KMS-11 (cell line): ENCODE data around the gene PON3.

ENCODE experiments used
- H2AFZ ChIP-seq: fragments of 200-600 bp; sonication (generic); 2 replicates; pipeline ENCODE4 v1.6.1; 2016; ENCODE audit warnings: antibody characterized with exemption, mixed run types, low read depth
- H3K27ac ChIP-seq: fragments of 200-600 bp; sonication (generic); 2 replicates; pipeline ENCODE4 v1.6.1; 2016; ENCODE audit warnings: mild to moderate bottlenecking, mixed run types
- H3K27me3 ChIP-seq: fragments of 200-600 bp; sonication (generic); 2 replicates; pipeline ENCODE4 v1.6.1; 2017; ENCODE audit warnings: mild to moderate bottlenecking, low read depth, mixed run types, moderate library complexity; ENCODE audit not compliant: insufficient read depth
- H3K36me3 ChIP-seq: fragments of 200-600 bp; sonication (generic); 2 replicates; pipeline ENCODE4 v1.6.1; 2017; ENCODE audit warnings: mild to moderate bottlenecking, mixed run types; ENCODE audit not compliant: insufficient read depth
- H3K4me1 ChIP-seq: fragments of 200-600 bp; sonication (generic); 2 replicates; pipeline ENCODE4 v1.6.1; 2016; ENCODE audit warnings: mild to moderate bottlenecking, low read depth, mixed run types; ENCODE audit not compliant: poor library complexity, severe bottlenecking
- H3K4me2 ChIP-seq: fragments of 200-600 bp; sonication (generic); 2 replicates; pipeline ENCODE4 v1.7.0; 2016; ENCODE audit warnings: mild to moderate bottlenecking, mixed run types
- H3K4me3 ChIP-seq: fragments of 200-600 bp; sonication (generic); IDR thresholded peaks from 2 replicates; pipeline ENCODE4 v1.6.1; 2017; ENCODE audit warnings: low read depth, low read length, mixed read lengths; ENCODE audit not compliant: insufficient read depth
- H3K79me2 ChIP-seq: fragments of 200-600 bp; sonication (generic); 2 replicates; pipeline ENCODE4 v1.6.1; 2016; ENCODE audit warnings: low read depth, mixed run types; ENCODE audit not compliant: insufficient read depth
- H3K9ac ChIP-seq: fragments of 200-600 bp; sonication (generic); 2 replicates; pipeline ENCODE4 v1.6.1; 2016; ENCODE audit warnings: mild to moderate bottlenecking, mixed run types
- H4K20me1 ChIP-seq: fragments of 200-600 bp; sonication (generic); 2 replicates; pipeline ENCODE4 v1.6.1; 2016; ENCODE audit warnings: mild to moderate bottlenecking, mixed run types; ENCODE audit not compliant: insufficient read depth
- TF ChIP-seq, protein P1 (sequence below): fragments of 200-600 bp; sonication (generic); conservative IDR thresholded peaks from 2 replicates; pipeline ENCODE4 v1.6.1; 2017; ENCODE audit warnings: low read depth, mild to moderate bottlenecking, antibody characterized with exemption, low read length, moderate library complexity, mixed read lengths

The PON3 gene

DNA sequence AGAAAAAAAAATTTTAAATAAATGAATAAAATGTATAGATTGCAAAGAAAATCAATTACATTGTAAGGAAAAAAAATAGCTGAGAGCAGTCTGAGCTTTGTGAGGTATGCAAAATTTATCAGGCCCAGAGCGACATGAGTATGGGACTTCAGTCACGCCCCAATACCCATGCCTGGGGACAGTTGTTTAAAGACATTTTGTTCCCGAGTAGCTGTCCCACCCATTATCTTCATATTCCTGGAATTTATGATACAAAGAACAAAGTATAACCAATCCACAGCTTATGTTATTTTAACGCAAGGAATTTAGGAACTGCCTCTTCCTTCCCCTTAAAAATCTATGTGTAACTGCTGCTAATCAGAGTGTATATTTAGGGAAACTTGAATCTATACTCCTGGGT is 40.2 kb upstream of the PON3 start:
- Histone ChIP-seq H4K20me1 (no peaks in the 10 kb centered on the region), H3K4me2 (no peak overlapping the region), H3K27ac (no peak overlapping the region), H3K36me3 (no peaks in the 10 kb centered on the region), H3K4me1 (peaks cover 20% of the 10 kb centered on the region), H3K79me2 (0 out of 2 replicates have a peak, but pooled peaks cover 6% of the 10 kb centered on the region), H3K9ac (no peak overlapping the region), H3K27me3 (no peaks in the 10 kb centered on the region), H3K4me3 (no peak overlapping the region), H2AFZ (no peak overlapping the region)
- TF ChIP-seq, protein P1, sequence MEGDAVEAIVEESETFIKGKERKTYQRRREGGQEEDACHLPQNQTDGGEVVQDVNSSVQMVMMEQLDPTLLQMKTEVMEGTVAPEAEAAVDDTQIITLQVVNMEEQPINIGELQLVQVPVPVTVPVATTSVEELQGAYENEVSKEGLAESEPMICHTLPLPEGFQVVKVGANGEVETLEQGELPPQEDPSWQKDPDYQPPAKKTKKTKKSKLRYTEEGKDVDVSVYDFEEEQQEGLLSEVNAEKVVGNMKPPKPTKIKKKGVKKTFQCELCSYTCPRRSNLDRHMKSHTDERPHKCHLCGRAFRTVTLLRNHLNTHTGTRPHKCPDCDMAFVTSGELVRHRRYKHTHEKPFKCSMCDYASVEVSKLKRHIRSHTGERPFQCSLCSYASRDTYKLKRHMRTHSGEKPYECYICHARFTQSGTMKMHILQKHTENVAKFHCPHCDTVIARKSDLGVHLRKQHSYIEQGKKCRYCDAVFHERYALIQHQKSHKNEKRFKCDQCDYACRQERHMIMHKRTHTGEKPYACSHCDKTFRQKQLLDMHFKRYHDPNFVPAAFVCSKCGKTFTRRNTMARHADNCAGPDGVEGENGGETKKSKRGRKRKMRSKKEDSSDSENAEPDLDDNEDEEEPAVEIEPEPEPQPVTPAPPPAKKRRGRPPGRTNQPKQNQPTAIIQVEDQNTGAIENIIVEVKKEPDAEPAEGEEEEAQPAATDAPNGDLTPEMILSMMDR = no peak

DNA sequence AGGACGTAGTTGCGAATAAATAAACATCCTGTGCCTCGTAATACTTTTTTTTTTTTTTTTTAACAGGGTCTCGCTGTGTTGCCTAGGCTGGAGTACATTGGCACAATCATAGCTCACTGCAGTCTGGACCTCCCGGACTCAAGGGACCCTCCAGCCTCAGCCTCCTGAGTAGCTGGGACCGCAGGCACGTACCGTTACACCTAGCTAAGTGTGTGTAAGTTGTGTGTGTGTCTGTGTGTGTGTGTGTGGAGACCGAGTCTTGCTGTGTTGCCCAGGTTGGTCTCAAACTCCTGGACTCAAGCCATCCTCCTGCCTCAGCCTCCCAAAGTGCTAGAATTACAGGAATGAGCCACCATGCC is 39.2 kb upstream of the PON3 start:
- H3K4me3 ChIP-seq = no peak overlapping the region

DNA sequence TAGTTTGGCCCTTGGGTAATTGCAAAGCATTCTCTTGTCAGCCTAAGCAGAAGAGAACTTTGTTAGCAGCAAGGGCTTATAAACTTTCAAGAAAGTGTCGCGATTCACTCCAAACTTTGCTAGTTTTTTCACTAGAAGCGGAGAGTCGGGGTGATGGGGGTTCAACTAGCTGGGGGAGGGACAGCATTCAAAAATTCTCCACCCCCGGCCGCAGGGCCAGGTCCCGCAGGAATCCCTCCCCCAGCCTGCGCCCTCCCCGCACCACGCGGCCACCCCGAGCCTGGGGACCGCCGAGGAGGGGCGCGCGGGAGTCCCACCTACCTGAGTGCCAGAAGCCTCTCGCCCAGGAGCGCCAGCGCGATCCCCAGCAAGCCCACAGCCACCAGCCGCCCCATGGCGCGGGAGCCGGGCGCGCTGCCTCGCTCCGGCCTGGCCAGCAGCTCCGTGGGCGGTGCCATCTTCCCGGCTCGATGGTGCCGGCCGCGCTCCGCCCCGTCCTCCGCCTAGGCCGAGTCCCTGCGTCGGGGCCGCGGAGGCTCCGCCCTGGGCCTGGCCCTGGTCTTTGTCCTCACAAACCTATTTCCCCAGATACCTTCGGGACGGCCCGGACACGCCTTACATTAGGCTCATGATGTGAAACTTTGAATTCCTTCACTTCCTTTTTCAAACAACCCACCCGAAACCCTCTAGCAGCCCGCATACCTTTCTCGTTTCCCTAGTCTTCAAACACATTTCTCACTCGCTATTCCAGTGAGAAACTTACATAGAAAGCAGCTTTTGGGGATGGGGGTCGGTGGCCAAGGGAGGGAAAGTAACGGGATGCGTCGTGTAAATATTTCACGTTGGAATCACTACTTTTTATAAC is 38.6 kb upstream of the PON3 start, which contains the start of gene PON2:
Gene PON2, minus strand, starts transcription at position 472 of the 865 bp plus-strand sequence. Its CDS starts 77 bp downstream, at position 395.
- peak within 1 kb of the TSS; percentile 95 for H3K9ac ChIP-seq
- H3K79me2 ChIP-seq = 0 out of 2 replicates have a peak, but pooled peaks cover 6% of the 10 kb centered on the region

More for the DNA sequence above, 39.2 kb upstream of the PON3 start:
- Histone ChIP-seq H3K9ac (peak overlapping the region; percentile 95; the same call in 1 of the 2 replicates), H3K36me3 (no peaks in the 10 kb centered on the region), H3K4me1 (peaks cover 19% of the 10 kb centered on the region), H3K27ac (peak overlapping the region; percentile 81), H3K79me2 (0 out of 2 replicates have a peak, but pooled peaks cover 6% of the 10 kb centered on the region), H4K20me1 (no peaks in the 10 kb centered on the region), H3K27me3 (no peaks in the 10 kb centered on the region), H2AFZ (peak overlapping the region; percentile 92), H3K4me2 (peak overlapping the region; percentile 85)
- TF ChIP-seq, protein P1 = no peak

DNA sequence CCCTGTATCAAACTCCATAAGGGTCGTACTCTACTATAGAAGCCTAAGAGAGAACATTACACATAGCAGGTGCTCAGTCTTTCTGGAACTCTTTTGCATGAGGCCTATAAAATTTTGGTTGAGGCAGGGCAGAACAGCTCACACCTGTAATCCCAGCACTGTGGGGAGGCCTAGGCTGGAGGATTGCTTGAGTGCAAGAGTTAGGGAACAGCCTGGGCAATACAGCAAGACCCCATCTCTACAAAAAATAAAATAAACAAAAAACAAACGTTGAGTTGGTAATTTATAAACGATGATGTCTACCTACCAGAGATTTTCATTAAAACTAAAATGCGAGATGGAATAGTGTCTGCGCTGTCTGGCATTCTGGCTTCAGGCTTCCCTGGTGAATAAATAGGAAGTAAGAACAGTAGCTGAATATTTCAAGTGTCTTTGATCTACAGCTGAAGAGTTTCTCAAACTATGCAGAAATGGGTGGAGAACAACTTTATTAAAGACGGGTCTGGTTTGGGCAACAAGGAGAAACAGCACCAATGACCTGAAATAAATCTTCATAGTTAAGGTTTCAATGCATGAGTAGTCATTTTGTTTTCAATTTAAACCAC is 37.9 kb upstream of the PON3 start:
- peak overlapping the region; percentile 95 for H3K9ac ChIP-seq
- H3K27me3 ChIP-seq = no peaks in the 10 kb centered on the region
- peaks cover 15% of the 10 kb centered on the region for H3K4me1 ChIP-seq
- peak overlapping the region; percentile 85 for H3K4me2 ChIP-seq
- TF ChIP-seq, protein P1 = no peak
- 0 out of 2 replicates have a peak, but pooled peaks cover 6% of the 10 kb centered on the region for H3K79me2 ChIP-seq
- H3K36me3 ChIP-seq = no peaks in the 10 kb centered on the region
- H4K20me1 ChIP-seq = no peaks in the 10 kb centered on the region
- H3K27ac ChIP-seq = peak overlapping the region; percentile 81
- peak overlapping the region; percentile 30 for H3K4me3 ChIP-seq
- peak overlapping the region; percentile 92 for H2AFZ ChIP-seq

More for the DNA sequence above, 38.6 kb upstream of the PON3 start, which contains the start of gene PON2:
- H4K20me1 ChIP-seq = no peaks in the 10 kb centered on the region
- peak within 1 kb of the TSS; percentile 92 for H2AFZ ChIP-seq
- peaks cover 15% of the 10 kb centered on the region for H3K4me1 ChIP-seq
- H3K4me3 ChIP-seq = peak within 1 kb of the TSS; percentile 30
- no peaks in the 10 kb centered on the region for H3K27me3 ChIP-seq
- peak within 1 kb of the TSS; percentile 85 for H3K4me2 ChIP-seq
- H3K36me3 ChIP-seq = no peaks in the 10 kb centered on the region
- H3K27ac ChIP-seq = peak within 1 kb of the TSS; percentile 81
- TF ChIP-seq, protein P1 = no peak
